ENCODE results near the gene VDAC2. TPM values are rescaled to one million over a fixed set of nuclear protein-coding genes. Genes with fewer than 3 reads are reported as not detected.

VDAC2 gene
- total and polyA plus RNA-seq, 7 experiments from 2014 or later, result 82.8 to 193 (median 133) TPM

DNA sequence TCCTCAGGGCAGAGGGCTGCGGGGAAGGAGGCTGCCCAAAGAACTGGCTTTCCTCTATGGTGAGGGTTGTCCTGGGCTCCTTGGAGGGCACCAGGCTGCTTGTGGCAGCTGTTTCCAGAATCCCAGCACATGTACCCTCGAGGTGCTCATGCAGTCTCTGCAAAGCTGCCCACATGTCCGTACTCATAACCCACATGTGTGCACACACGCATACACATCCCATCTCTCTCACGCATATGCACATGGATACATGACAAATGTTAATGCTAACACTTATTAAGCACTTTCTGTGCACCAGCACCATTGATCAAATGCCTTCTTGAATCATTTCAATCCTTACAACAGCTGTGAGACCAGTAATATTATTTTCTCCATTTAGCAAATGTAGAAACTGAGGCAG is 61.5 kb downstream of the VDAC2 start:
- Histone ChIP-seq H3K4me3 (ENCODE audit: low read length) (no peak overlapping the region), H3K9me3 (ENCODE audit: control insufficient read depth in 2 of 3, low read length in 3 of 3) (no peaks in the 10 kb centered on the region), H3K36me3 (ENCODE audit: control insufficient read depth in 2 of 3, insufficient read depth in 3 of 3, low read length in 3 of 3) (no peaks in the 10 kb centered on the region), H3K27ac (ENCODE audit: low read depth, low read length) (no peak overlapping the region), H3K4me1 (ENCODE audit: control insufficient read depth in 2 of 2, insufficient read depth in 2 of 2, low read length in 2 of 2) (no peaks in the 10 kb centered on the region), H3K27me3 (ENCODE audit: control insufficient read depth in 2 of 2, insufficient read depth in 2 of 2, low read length in 2 of 2) (no peaks in the 10 kb centered on the region)
- Mint-ChIP-seq H3K27ac (no peak overlapping the region), H3K9me3 (no peaks in the 10 kb centered on the region), H3K4me3 (no peak overlapping the region), H3K4me1 (no peaks in the 10 kb centered on the region), H3K36me3 (peaks cover 0 to 3% (median 0%) of the 10 kb centered on the region in 5 donors), H3K27me3 (peaks cover 0 to 16% (median 9%) of the 10 kb centered on the region in 5 donors)
- ChIA-PET POLR2A (no interaction called here), CTCF (no interaction called here)
- intact Hi-C loops (cut with micrococcal nuclease), result no loop called here
- ATAC-seq, result no peak
- DNase-seq, result no peak

DNA sequence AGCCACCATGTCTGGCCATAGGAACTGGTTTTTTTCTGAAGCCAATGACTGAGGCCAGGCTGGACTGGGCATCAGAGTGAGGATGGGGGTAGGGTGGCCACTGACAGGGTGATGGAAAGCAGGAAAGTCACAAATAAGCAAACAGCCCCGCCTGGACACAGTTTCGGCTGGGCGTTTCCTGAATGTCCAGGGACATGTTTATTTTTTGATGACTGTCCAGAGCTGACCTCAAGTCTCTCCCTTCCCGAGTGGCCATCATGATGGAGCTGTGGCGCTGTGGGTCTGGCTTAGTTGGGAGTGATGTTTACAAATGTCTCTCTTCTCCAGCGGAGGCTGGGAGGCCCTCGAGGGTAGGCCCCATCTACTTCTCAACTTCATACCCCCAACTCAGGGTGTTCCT is 62.3 kb downstream of the VDAC2 start:
- H3K36me3 ChIP-seq (ENCODE audit: control insufficient read depth in 2 of 3, insufficient read depth in 3 of 3, low read length in 3 of 3), result no peaks in the 10 kb centered on the region
- H3K9me3 Mint-ChIP-seq, result no peaks in the 10 kb centered on the region
- no peak overlapping the region for H3K27ac ChIP-seq (ENCODE audit: low read depth, low read length)

DNA sequence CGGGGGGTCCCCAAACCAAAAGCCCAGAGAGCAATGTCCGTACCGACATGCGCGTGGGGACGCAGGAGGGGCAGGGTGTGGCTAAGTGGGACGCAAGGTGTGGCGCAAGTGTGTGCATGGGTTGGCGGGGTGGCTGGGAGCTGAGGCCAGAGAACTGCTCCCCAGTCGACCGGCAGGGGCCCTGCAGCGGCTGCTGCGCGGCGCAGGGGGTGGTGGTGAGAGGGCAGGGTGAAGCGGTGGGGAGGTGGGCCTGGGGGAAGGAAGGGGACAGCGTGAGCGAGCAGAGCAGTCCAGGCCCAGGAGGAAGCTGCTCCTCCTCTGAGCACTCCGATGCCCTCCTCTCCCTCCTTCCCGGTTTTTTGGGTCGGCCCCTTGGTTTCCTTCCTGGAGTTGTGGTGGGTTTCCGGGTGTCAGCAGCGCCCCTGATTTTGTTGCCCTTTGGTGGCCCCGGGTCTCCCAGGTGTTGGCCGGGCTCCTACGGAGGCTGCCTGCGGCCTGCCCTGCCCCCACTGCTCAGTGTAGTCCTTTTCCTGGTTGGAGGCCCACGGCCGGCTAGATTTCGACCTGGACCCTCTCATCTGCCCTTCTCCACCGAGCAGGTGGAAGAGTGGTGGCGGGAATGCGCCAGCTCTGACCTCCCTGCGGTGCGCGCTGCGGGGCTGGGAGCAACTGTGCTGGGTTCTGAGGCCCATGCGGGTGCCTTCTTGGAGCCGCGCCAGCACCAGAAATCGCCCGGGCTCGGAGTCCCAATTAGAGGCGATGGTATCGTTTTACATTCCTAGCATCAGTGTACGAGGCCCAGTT is 65.7 kb downstream of the VDAC2 start:
- no peak overlapping the region for H3K4me3 Mint-ChIP-seq
- H3K4me1 ChIP-seq (ENCODE audit: control insufficient read depth in 2 of 2, insufficient read depth in 2 of 2, low read length in 2 of 2), result no peaks in the 10 kb centered on the region
- no peak for ATAC-seq
- no peaks in the 10 kb centered on the region for H3K36me3 ChIP-seq (ENCODE audit: control insufficient read depth in 2 of 3, insufficient read depth in 3 of 3, low read length in 3 of 3)
- H3K9me3 ChIP-seq (ENCODE audit: control insufficient read depth in 2 of 3, low read length in 3 of 3), result no peaks in the 10 kb centered on the region
- H3K9me3 Mint-ChIP-seq, result no peaks in the 10 kb centered on the region
- DNase-seq, result no peak
- POLR2A ChIA-PET, result no interaction called here
- H3K4me1 Mint-ChIP-seq, result no peaks in the 10 kb centered on the region
- H3K27ac Mint-ChIP-seq, result no peak overlapping the region
- no peak overlapping the region for H3K27ac ChIP-seq (ENCODE audit: low read depth, low read length)
- no peak overlapping the region for H3K4me3 ChIP-seq (ENCODE audit: low read length)
- intact Hi-C loops (cut with micrococcal nuclease), result no loop called here
- no peaks in the 10 kb centered on the region for H3K27me3 ChIP-seq (ENCODE audit: control insufficient read depth in 2 of 2, insufficient read depth in 2 of 2, low read length in 2 of 2)
- CTCF ChIA-PET, result no interaction called here
- peaks cover 0 to 3% (median 0%) of the 10 kb centered on the region in 5 donors for H3K36me3 Mint-ChIP-seq
- peaks cover 6 to 24% (median 18%) of the 10 kb centered on the region in 5 donors for H3K27me3 Mint-ChIP-seq

More for the DNA sequence above, 62.3 kb downstream of the VDAC2 start:
- H3K27me3 Mint-ChIP-seq, result peaks cover 0 to 16% (median 9%) of the 10 kb centered on the region in 5 donors
- DNase-seq, result no peak
- ChIA-PET POLR2A (no interaction called here), CTCF (no interaction called here)
- Histone ChIP-seq H3K9me3 (ENCODE audit: control insufficient read depth in 2 of 3, low read length in 3 of 3) (no peaks in the 10 kb centered on the region), H3K27me3 (ENCODE audit: control insufficient read depth in 2 of 2, insufficient read depth in 2 of 2, low read length in 2 of 2) (no peaks in the 10 kb centered on the region), H3K4me3 (ENCODE audit: low read length) (no peak overlapping the region), H3K4me1 (ENCODE audit: control insufficient read depth in 2 of 2, insufficient read depth in 2 of 2, low read length in 2 of 2) (no peaks in the 10 kb centered on the region)
- H3K36me3 Mint-ChIP-seq, result peaks cover 0 to 3% (median 0%) of the 10 kb centered on the region in 5 donors
- no peak overlapping the region for H3K27ac Mint-ChIP-seq
- no peaks in the 10 kb centered on the region for H3K4me1 Mint-ChIP-seq
- intact Hi-C loops (cut with micrococcal nuclease), result no loop called here
- H3K4me3 Mint-ChIP-seq, result no peak overlapping the region
- no peak for ATAC-seq

DNA sequence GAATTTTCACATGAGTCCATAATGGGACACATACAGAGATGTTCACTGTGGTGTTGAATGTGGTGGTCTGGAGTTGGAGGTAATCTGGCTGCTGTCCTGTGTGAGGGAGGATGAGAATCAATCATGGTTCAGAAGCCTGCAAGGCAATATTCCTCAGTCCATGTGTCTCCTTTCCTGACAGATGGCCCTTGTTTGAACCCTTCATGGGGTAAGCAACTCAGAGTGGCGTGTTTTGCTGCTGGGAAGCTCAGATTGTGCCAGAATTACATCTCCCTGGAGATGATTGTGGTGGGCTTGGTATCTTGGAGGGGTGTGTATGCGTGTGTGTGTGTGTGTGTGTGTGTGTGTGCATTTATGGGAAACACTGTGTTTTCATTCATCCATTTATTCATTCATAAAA is 69.6 kb downstream of the VDAC2 start:
- Mint-ChIP-seq H3K9me3 (no peaks in the 10 kb centered on the region), H3K4me3 (no peak overlapping the region), H3K27me3 (peaks cover 12 to 38% (median 35%) of the 10 kb centered on the region in 5 donors), H3K4me1 (peaks cover 0 to 1% (median 0%) of the 10 kb centered on the region in 7 donors), H3K36me3 (no peaks in the 10 kb centered on the region), H3K27ac (no peak overlapping the region)
- H3K27ac ChIP-seq (ENCODE audit: low read depth, low read length), result no peak overlapping the region
- DNase-seq (no peak), ATAC-seq (no peak)
- ChIA-PET CTCF (no interaction called here), POLR2A (no interaction called here)
- peaks cover 0 to 3% of the 10 kb centered on the region in 2 donors for H3K27me3 ChIP-seq (ENCODE audit: control insufficient read depth in 2 of 2, insufficient read depth in 2 of 2, low read length in 2 of 2)
- H3K4me3 ChIP-seq (ENCODE audit: low read length), result no peak overlapping the region
- no peaks in the 10 kb centered on the region for H3K9me3 ChIP-seq (ENCODE audit: control insufficient read depth in 2 of 3, low read length in 3 of 3)
- no peaks in the 10 kb centered on the region for H3K36me3 ChIP-seq (ENCODE audit: control insufficient read depth in 2 of 3, insufficient read depth in 3 of 3, low read length in 3 of 3)
- intact Hi-C loops (cut with micrococcal nuclease), result no loop called here
- H3K4me1 ChIP-seq (ENCODE audit: control insufficient read depth in 2 of 2, insufficient read depth in 2 of 2, low read length in 2 of 2), result no peaks in the 10 kb centered on the region

Other genes with a start within 250 kb of the VDAC2 start
- gene SAMD8, start 99.1 kb upstream of the VDAC2 start, total RNA-seq, result 10 to 100 TPM; 14.8 to 31.7 (median 17.5) TPM
- gene SAMD8, start 99.1 kb upstream of the VDAC2 start, polyA plus RNA-seq, result 1 to 10 TPM; 4.5 to 5.5 TPM
- 10 to 100 TPM; 10.1 to 29.2 (median 15.8) TPM for gene COMTD1, start 25.2 kb downstream of the VDAC2 start, total RNA-seq
- 10 to 100 TPM in 1 of 2 donors, 1 to 10 TPM in 1; 8.8 to 14.8 TPM for gene COMTD1, start 25.2 kb downstream of the VDAC2 start, polyA plus RNA-seq
- 1 to 10 TPM in 1 of 5 experiments, under 1 TPM in 3, not detected in 1; 0.07 to 3.6 (median 0.54) TPM for gene ZNF503, start 191.0 kb downstream of the VDAC2 start, total RNA-seq
- not detected for gene ZNF503, start 191.0 kb downstream of the VDAC2 start, polyA plus RNA-seq
- 10 to 100 TPM in 1 of 5 experiments, 1 to 10 TPM in 1, under 1 TPM in 1, not detected in 2; 0.57 to 14.9 (median 3.0) TPM for gene LRMDA, start 220.8 kb downstream of the VDAC2 start, total RNA-seq
- gene LRMDA, start 220.8 kb downstream of the VDAC2 start, polyA plus RNA-seq, result not detected

Measured in naive thymus-derived CD4-positive, alpha-beta T cell (primary cell).